Effector CD8-positive, alpha-beta T cell (primary cell): Measurements from ENCODE around the gene THAP12.

Experiments
- DNase-seq: peaks from one replicate; lab custom pipeline; 2025; lab: John Stamatoyannopoulos, UW

THAP12 gene

GRCh38 chr11:76380159-76380976 is 564 bp downstream of the THAP12 start:
- DNase-seq: peak; percentile 35

DNA sequence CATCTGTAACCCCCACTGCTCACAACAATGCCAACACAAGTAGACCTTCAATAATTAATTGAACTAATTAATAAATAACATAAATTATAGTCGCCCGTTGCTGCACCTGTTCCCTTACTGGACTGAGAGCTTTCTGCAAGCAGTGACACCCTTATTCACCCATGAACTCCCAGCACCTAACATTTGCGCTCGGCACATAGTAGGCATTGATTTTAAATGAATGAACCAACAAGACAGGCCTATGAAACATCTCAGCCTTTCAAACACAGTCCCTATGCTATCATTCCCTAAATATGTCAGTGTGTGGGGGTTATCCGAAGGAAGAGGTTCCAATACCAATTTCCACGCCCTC is 1.1 kb downstream of the THAP12 start:
- no peak for DNase-seq

GRCh38 chr11:76376746-76377558 is 4.0 kb downstream of the THAP12 start:
- no peak for DNase-seq

DNA sequence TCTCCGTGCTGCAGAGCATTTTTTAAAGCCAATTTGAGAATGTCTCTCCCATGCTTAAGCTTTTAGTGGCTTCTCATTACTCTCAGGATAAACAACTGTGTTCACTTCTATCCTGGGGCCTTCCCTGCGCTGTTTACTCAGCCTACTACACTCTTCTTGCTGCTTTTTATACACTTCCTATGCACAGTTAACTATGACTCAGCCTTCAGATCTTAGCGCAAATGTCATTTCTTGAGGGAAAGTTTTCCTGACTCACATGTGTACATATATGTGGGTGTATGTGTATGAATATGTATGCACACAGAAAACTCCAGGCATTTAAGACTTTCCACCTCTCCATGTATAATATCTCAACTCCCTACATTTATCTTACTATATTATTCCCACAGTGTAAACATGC is 9.8 kb downstream of the THAP12 start:
- DNase-seq: no peak

GRCh38 chr11:76369406-76369805 is 11.5 kb downstream of the THAP12 start:
- DNase-seq: no peak

- no peak for DNase-seq
These were observed 12.4 kb downstream of the THAP12 start for GRCh38 chr11:76368490-76368889.

DNA sequence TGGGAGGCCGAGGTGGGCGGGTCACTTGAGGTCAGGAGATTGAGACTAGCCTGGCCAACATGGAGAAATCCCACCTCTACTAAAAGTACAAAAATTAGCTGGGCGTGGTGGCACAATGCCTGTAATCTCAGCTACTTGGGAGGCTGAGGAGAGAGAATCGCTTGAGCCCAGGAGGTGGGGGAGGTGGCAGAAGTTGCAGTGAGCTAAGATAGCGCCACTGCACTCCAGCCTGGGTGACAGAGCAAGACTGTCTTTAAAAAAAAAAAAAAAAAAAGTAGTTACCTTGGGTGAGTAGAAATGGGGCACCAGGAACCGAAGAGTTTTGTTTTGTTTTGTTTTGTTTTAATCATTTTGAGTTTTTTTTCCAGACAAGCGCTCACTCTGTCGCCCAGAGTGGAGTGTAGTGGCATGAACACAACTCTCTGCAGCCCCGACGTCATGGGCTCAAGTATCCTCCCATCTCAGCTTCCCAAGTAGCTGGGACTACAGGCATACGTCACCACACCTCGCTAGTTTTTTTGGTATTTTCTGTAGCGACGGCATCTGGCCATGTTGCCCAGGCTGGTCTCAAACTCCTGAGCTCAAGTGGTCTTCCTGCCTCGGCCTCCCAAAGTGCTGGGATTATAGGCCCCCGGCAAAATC is 15.8 kb downstream of the THAP12 start:
- no peak for DNase-seq

DNA sequence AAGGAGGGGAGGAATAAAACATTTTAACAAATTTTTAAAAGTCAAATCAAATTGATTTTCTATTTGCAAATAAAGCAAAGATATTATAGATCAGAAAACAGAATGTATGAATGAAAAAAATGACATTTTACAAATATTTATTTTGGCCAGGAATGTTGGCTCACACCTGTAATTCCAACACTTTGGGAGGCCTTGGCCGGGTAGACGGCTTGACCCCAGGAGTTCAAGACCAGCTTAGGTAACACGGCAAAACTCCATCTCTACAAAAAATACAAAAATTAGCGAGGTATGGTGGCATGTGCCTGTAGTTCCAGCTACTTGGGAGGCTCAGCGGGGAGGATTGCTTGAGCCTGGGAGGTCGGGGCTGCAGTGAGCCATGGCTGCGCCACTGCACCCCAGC is 18.2 kb downstream of the THAP12 start:
- DNase-seq: no peak

DNA sequence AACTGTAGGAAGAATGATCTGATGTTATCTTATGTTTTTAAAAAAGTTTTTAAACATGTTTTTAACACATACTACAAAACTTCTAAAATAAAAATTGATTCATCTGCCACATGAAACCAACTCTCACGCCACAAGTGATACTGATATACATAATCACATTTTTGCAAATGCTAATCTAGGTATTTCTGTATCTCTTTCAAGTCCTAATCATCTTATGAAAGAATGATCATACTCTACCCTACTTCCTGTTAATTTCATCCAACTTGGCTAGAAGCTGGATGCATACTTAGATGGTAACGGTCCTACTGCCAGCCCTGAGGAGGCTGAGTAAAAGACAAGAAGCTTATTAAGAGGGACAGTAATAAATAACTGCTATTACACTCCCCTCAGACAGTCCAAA is 19.2 kb downstream of the THAP12 start:
- no peak for DNase-seq

GRCh38 chr11:76361374-76361773 is 19.6 kb downstream of the THAP12 start:
- no peak for DNase-seq

DNA sequence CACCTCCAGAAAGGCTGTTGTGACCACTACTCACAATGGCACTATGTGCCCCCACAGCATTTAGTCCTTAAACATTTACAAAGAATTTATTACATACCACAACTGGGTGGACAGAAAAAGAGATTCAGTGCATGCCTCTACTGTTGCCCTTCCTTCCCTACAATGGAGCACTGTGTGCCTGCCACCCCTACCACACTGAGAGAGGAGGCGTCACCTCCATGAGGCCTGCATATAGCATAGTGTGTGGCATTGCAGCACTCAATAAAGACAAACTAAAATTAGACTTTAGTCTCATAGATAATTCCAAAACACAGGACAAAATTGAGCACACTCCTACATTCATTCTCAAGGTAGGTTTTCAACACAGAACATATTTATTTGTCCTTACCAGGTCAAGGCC is 25.8 kb downstream of the THAP12 start:
- DNase-seq: no peak

DNA sequence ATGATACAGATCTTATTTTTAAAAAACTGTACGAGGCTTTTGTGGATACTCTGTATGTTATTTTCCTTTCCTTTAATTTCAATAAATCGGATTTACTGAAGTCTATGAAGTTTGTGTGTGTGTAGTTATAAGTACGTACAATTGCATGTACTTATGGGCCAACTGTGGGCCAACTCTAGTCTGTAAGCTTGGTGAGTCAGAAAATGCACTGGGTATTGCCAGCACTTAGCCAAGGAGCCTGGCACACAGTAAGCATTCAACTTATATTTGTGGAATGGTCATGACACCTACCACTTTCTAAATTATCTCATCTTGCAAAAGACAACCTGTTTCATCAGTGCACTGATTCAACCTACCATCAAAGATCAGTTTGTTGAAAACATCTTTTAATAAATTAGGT is 32.6 kb downstream of the THAP12 start:
- no peak for DNase-seq

- DNase-seq: no peak
These were observed 33.5 kb downstream of the THAP12 start for GRCh38 chr11:76347466-76347865.

DNA sequence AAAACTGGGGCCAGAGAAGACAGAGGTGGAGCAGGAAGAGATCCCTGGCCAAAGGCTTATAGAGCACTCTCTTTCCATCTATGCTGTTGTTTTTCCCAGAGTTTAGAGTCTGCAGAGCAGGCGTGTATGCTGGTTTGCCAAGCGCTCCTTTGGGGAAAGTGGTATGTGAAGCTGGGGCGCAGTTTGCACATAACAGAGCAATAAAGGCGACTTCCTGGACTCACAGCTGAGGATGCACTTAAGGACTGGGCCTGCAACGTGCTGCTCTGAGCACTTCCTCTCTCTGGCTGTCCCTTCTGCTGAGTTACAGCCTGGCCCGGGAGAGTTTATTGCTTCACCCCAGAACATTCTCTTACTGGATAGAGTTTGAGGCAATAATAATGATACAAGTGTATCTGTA is 41.7 kb downstream of the THAP12 start:
- DNase-seq: no peak

- DNase-seq: no peak
These were observed 43.0 kb downstream of the THAP12 start for GRCh38 chr11:76337923-76338322.

DNA sequence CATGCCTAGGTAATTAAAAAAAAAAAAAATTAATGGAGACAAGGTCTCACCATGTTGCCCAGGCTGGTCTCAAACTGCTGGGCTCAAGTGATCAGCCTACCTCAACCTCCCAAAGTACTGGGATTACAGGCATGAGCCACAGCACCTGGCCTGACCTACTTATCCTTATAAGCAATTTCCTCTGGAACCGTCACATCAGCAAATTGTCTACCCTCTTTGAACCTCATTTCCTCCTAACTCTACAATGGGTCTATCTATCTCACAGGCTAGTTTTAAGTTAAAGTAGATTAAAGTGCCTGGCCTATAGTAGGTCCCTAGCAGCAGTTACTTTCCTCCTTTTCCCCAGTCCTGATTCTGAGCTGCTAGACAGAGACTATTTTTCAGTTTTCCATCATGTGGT is 43.5 kb downstream of the THAP12 start:
- DNase-seq: no peak

DNA sequence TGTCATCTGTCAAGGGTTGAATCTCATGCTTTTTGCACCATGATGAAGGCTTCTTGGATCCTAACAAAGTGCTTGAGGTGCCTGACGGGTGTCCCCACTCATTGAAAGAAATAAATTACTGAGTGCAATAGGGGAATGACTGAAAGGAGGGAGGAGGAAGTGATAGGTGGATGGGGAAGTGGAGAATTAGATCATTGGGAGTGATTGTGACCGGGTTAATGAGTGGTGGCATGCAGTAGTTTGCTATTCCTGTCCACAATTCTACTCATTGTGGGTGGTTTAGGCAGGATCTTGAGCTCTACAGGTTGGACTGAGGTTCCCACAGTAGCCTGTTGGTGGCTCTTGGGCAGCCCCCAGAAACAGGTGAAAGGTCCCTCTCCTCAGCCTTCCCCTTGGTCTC is 44.3 kb downstream of the THAP12 start:
- no peak for DNase-seq

DNA sequence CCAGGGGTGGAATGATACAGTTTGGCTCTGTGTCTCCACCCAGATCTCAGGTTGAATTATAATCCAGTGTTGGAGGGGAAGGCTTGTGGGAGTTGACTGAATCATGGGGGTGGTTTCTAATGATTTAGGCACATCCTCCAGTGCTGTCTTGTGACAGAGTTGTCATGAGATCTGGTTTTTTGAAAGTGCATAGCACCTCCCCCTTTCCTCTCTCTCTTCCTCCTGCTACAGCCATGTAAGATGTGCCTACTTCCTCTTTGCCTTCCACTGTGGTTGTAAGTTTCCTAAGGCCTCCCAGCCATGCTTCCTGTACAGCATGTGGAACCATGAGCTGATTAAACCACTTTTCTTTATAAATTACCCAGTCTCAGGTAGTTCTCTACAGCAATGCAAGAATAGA is 45.1 kb downstream of the THAP12 start:
- no peak for DNase-seq

GRCh38 chr11:76334826-76335389 is 46.0 kb downstream of the THAP12 start:
- DNase-seq: no peak

DNA sequence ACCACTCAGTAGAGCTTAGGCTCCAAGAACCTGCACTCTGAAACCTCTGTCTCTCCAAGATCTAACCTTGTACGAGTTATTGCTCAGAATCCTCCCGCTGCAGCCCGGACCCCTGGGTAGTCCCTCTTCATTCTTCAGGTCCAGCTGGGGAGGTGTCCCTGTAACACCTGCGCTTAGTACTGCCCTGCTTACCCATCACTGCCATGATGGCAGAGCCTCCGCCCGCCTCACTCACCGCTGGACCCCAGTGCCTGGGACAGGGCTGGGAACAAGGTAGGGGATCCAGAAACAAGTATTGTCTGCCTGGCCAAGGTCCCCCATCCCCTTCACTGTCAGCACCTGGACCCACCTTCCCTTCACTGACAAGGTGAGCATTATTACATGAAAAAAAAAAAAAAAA is 50.3 kb downstream of the THAP12 start:
- no peak for DNase-seq

DNA sequence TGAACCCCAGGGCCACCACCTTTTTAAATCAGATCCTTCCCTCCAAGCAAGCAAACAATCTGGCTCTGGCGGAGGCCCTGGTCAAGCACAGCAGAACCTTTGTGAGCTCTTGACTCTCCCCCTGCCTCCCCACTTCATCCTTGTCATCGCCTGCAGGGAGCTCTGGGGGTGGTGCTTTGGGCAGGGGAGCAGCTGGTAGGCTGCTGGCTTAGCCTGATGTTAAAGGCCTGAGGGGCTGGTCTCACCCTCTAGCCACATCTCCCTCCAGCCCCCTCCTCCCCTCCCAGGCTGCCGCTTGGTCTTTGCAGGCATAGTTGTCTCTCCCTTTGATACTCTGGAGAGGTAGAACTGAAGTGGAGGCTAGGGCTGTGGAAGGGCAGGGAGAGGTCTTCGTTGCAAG is 50.9 kb downstream of the THAP12 start:
- no peak for DNase-seq

GRCh38 chr11:76329084-76329648 is 51.8 kb downstream of the THAP12 start:
- DNase-seq: no peak
